Calu3 (cell line): ENCODE results near the gene H6PD. TPM values are rescaled to one million over a fixed set of nuclear protein-coding genes. Genes with fewer than 3 reads are reported as not detected.
A peak's percentile ranks its signal among the peaks of the same experiment; 100 is the strongest.

Experiments
- BruUV-seq: library from RNA; stranded (reverse); fragments of 400-500 nt; replicated peaks from 2 replicates; lab custom pipeline; 2021; lab: Mats Ljungman, UMichigan
- CTCF ChIA-PET: fragments of 300-600 bp; sonication (Branson Sonifier 250); formaldehyde crosslinking; loops from one replicate; lab custom pipeline; 2022; ENCODE audit warnings: antibody characterized with exemption; lab: Charles Lee
- DNase-seq: peaks from one replicate; pipeline ENCODE4 v3.0.0; 2022
- H3K27ac Mint-ChIP-seq: one replicate; pipeline ENCODE4 v1.8.0; 2022; ENCODE audit warnings: mixed read lengths; ENCODE audit not compliant: unreplicated experiment
- H3K27me3 Mint-ChIP-seq: one replicate; pipeline ENCODE4 v1.8.0; 2022; ENCODE audit warnings: mixed read lengths; ENCODE audit not compliant: unreplicated experiment
- H3K36me3 Mint-ChIP-seq: one replicate; pipeline ENCODE4 v1.8.0; 2022; ENCODE audit warnings: mild to moderate bottlenecking, moderate library complexity, mixed read lengths; ENCODE audit not compliant: insufficient read depth, unreplicated experiment
- H3K4me1 Mint-ChIP-seq: one replicate; pipeline ENCODE4 v1.8.0; 2022; ENCODE audit warnings: mild to moderate bottlenecking, low read depth, mixed read lengths; ENCODE audit not compliant: unreplicated experiment
- H3K4me3 Mint-ChIP-seq: one replicate; pipeline ENCODE4 v1.8.0; 2022; ENCODE audit warnings: mild to moderate bottlenecking, low read depth, moderate library complexity, mixed read lengths; ENCODE audit not compliant: unreplicated experiment
- H3K9me3 Mint-ChIP-seq: one replicate; pipeline ENCODE4 v1.8.0; 2022; ENCODE audit warnings: low read depth, mixed read lengths; ENCODE audit not compliant: unreplicated experiment
- intact Hi-C: fragments of 100-400 bp; cut with micrococcal nuclease; formaldehyde crosslinking; loops from one replicate; pipeline ENCODE4 v1.10.0; 2022; ENCODE audit not compliant: unreplicated experiment
- total RNA-seq: library from RNA; stranded (reverse); gene quantifications from 2 replicates; pipeline ENCODE4 v1.2.3, GENCODE V29; 2022
- TF ChIP-seq, protein P1 (sequence below): fragments of 200-600 bp; IDR thresholded peaks from one replicate; pipeline ENCODE4 v1.8.0; 2022; ENCODE audit warnings: antibody characterized with exemption; ENCODE audit not compliant: unreplicated experiment

H6PD gene
- total RNA-seq, 1 experiment from 2014 or later, result 18.0 TPM

GRCh38 chr1:9242338-9242969 is 7.9 kb downstream of the H6PD start:
- BruUV-seq, result no TSS peak
- TF ChIP-seq, protein P1, sequence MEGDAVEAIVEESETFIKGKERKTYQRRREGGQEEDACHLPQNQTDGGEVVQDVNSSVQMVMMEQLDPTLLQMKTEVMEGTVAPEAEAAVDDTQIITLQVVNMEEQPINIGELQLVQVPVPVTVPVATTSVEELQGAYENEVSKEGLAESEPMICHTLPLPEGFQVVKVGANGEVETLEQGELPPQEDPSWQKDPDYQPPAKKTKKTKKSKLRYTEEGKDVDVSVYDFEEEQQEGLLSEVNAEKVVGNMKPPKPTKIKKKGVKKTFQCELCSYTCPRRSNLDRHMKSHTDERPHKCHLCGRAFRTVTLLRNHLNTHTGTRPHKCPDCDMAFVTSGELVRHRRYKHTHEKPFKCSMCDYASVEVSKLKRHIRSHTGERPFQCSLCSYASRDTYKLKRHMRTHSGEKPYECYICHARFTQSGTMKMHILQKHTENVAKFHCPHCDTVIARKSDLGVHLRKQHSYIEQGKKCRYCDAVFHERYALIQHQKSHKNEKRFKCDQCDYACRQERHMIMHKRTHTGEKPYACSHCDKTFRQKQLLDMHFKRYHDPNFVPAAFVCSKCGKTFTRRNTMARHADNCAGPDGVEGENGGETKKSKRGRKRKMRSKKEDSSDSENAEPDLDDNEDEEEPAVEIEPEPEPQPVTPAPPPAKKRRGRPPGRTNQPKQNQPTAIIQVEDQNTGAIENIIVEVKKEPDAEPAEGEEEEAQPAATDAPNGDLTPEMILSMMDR, result no peak
- Mint-ChIP-seq H3K4me1 (no peaks in the 10 kb centered on the region), H3K27me3 (no peaks in the 10 kb centered on the region), H3K4me3 (no peak overlapping the region), H3K27ac (no peak overlapping the region), H3K36me3 (peaks cover 12% of the 10 kb centered on the region), H3K9me3 (no peaks in the 10 kb centered on the region)
- CTCF ChIA-PET, result no interaction called here
- intact Hi-C loops, result no loop called here
- no peak for DNase-seq

DNA sequence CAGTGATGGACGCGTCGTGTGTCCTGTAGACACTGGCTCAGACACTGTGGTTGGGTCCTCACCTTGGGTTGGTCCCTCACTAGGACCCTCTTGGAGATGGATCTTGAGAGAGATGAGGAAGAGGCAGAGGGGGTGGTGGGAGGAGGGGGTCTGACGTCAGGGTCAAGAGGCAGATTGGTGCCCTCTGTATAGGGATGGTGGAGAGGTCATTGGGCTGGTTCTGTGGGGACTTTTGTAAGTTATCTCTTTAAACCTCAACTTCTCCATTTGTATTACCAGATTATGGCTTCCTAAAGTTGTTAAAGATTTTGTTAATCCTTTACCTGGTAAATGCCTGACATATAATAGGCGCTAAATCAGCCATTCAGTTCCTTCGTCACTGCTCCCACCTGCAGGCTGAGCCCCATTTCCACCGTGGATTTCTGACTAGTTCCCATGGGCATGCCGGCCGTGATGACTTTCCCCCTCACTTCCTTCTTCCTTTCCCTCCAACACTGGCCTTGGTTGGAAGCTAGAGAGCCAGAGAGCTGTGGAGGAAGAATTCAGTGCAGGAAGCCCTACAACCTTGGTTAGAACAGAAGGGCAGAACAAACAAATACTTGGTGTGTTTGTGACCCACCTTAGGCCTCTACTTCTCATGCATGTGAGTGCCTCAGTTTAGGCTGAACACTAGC is 8.6 kb downstream of the H6PD start:
- Mint-ChIP-seq H3K36me3 (peaks cover 15% of the 10 kb centered on the region), H3K4me1 (no peaks in the 10 kb centered on the region), H3K27ac (no peak overlapping the region), H3K4me3 (no peak overlapping the region), H3K9me3 (no peaks in the 10 kb centered on the region), H3K27me3 (no peaks in the 10 kb centered on the region)
- no TSS peak for BruUV-seq
- TF ChIP-seq, protein P1, result no peak
- CTCF ChIA-PET, result interaction anchor here (1.8 kb wide), 1 partner anchor 9 kb away, joined by 5 read pairs; the partner anchor contains the start of gene H6PD
- DNase-seq, result no peak
- intact Hi-C loops, result no loop called here

- intact Hi-C loops, result no loop called here
- no peaks in the 10 kb centered on the region for H3K4me1 Mint-ChIP-seq
Observed at GRCh38 chr1:9244501-9245229, 10.1 kb downstream of the H6PD start.

DNA sequence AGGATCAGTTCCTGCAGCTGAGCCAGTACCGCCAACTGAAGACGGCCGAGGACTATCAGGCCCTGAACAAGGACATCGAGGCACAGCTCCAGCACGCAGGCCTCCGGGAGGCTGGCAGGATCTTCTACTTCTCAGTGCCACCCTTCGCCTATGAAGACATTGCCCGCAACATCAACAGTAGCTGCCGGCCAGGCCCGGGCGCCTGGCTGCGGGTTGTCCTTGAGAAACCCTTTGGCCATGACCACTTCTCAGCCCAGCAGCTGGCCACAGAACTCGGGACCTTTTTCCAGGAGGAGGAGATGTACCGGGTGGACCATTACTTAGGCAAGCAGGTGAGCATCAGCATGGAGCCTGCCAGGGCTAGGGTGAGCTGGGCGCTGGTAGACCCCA is 10.7 kb downstream of the H6PD start:
- DNase-seq, result no peak
- intact Hi-C loops, result no loop called here
- CTCF ChIA-PET, result interaction anchor here (0.5 to 1.8 kb wide), 2 partner anchors 11 to 137 kb away, joined by 5 to 11 read pairs; partner anchors contain the start of gene H6PD
- H3K4me1 Mint-ChIP-seq, result no peaks in the 10 kb centered on the region
- no peak overlapping the region for H3K27ac Mint-ChIP-seq
- H3K9me3 Mint-ChIP-seq, result no peaks in the 10 kb centered on the region
- H3K4me3 Mint-ChIP-seq, result no peak overlapping the region
- TF ChIP-seq, protein P1, result no peak
- BruUV-seq, result no TSS peak
- peaks cover 15% of the 10 kb centered on the region for H3K36me3 Mint-ChIP-seq
- no peaks in the 10 kb centered on the region for H3K27me3 Mint-ChIP-seq

More at GRCh38 chr1:9244501-9245229, 10.1 kb downstream of the H6PD start:
- Mint-ChIP-seq H3K27me3 (no peaks in the 10 kb centered on the region), H3K4me3 (no peak overlapping the region), H3K36me3 (peaks cover 15% of the 10 kb centered on the region), H3K27ac (no peak overlapping the region), H3K9me3 (no peaks in the 10 kb centered on the region)
- TF ChIP-seq, protein P1, result no peak
- DNase-seq, result peak; percentile 44
- BruUV-seq, result no TSS peak
- CTCF ChIA-PET, result interaction anchor here (0.5 to 1.8 kb wide), 2 partner anchors 10 to 136 kb away, joined by 5 to 11 read pairs; partner anchors contain the start of gene H6PD
